Measurements from ENCODE around the gene FOSL1.

GRCh38 chr11:65906602-65907001, 6.4 kb upstream of the FOSL1 start:
- TF ChIP-seq CTCF (IDR thresholded peaks at IDR 0.05; ENCODE audit: insufficient read depth, low read length) (no peak), REST (IDR thresholded peaks at IDR 0.05; ENCODE audit: insufficient replicate concordance, low read depth) (no peak), POLR2AphosphoS5 (IDR thresholded peaks at IDR 0.05; ENCODE audit: low read depth) (no peak), GABPA (IDR thresholded peaks at IDR 0.05; ENCODE audit: low read depth) (no peak)
